Measurements from ENCODE around the gene TRIM24. TPM values are rescaled to one million over a fixed set of nuclear protein-coding genes. Genes with fewer than 3 reads are reported as not detected.

TRIM24 gene
- total and polyA plus RNA-seq, 4 donors = 7.5 to 19.7 (median 11.2) TPM

DNA sequence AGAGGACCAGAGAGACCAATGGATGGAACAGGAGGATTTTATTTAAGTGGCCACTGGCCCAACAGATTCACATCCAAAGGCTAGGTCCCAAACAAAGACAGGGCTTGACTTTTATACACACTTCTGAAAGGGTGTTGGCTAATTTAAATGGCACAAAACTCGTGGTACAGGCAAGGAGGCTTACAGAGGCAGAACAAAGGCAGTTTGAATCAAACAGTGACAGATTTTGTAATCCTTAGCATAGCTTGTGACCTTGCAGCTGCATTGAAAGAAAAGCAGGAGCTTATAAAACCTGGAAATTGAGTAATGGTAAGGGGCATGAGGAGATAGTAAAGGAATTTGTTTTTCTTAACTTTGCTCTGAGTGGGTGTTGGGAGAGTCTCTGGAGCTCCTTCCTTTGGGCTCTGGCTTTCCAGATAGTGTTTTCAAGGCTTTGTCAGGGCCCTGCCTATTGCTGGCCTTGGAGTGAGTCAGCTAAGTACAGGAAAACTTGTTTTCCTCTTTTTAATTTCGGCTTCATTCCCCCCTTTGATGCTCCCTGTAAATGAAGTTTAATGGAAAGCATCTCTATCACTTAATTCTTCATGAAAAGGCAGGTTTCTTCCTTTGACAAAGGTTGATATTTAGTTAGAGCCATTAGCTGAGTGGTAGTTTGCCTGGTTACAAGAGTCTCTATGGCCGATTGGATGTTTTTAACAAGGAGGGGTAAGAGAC is 96.9 kb downstream of the TRIM24 start (continued):
- no peak for TF ChIP-seq YY1 (IDR thresholded peaks at IDR 0.05)

DNA sequence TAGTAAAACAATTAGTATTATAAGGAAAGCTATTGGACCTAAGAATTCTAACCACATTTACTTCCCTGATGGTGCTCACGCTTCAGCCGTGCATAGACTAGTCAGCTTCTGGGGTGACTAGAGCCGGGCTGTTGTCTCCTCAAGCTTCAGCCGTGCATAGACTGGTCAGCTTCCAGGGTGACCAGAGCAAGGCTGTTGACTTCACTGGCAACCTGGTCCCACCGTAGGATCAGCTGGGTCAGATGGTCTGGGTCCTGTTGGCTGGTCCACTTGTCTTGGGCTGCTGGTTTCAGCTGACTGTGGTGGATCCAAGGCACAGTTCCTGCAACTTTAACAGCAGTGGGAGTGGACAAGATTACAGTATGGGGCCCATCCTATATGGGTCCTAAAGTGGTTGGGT is 99.4 kb downstream of the TRIM24 start:
- H3K9ac ChIP-seq (ENCODE audit: low read depth in 1 of 2, low read length in 2 of 2) = no peak overlapping the region
- H3K27ac ChIP-seq (ENCODE audit: low read depth in 1 of 2, low read length in 2 of 2) = no peak overlapping the region
- H3K36me3 ChIP-seq (ENCODE audit: control insufficient read depth in 4 of 4, insufficient read depth in 3 of 4, low read depth in 1 of 4, low read length in 3 of 4) = peaks cover 2 to 46% (median 43%) of the 10 kb centered on the region in 4 donors
- H3K9me3 ChIP-seq (ENCODE audit: control insufficient read depth in 4 of 4, low read length in 3 of 4) = peaks cover 0 to 10% (median 0%) of the 10 kb centered on the region in 4 donors
- no peak for DNase-seq (ENCODE audit: low spot score)
- no peak overlapping the region for H3K4me3 ChIP-seq (ENCODE audit: low read depth in 1 of 3, low read length in 3 of 3)
- TF ChIP-seq FOXA2 (IDR thresholded peaks at IDR 0.05) (no peak), HNF4A (conservative IDR thresholded peaks at IDR 0.05) (no peak), FOXA1 (IDR thresholded peaks at IDR 0.05) (no peak), GABPA (IDR thresholded peaks at IDR 0.05 in 1 of 2, conservative IDR thresholded peaks at IDR 0.05 in 1 of 2) (no peak), NR2F2 (IDR thresholded peaks at IDR 0.05) (no peak), TAF1 (conservative IDR thresholded peaks at IDR 0.05) (no peak), YY1 (IDR thresholded peaks at IDR 0.05) (no peak)
- TF ChIP-seq, protein P1, sequence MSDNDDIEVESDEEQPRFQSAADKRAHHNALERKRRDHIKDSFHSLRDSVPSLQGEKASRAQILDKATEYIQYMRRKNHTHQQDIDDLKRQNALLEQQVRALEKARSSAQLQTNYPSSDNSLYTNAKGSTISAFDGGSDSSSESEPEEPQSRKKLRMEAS (IDR thresholded peaks at IDR 0.05) = no peak
- TF ChIP-seq, protein P2, sequence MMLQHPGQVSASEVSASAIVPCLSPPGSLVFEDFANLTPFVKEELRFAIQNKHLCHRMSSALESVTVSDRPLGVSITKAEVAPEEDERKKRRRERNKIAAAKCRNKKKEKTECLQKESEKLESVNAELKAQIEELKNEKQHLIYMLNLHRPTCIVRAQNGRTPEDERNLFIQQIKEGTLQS (IDR thresholded peaks at IDR 0.05) = no peak
- TF ChIP-seq, protein P3, sequence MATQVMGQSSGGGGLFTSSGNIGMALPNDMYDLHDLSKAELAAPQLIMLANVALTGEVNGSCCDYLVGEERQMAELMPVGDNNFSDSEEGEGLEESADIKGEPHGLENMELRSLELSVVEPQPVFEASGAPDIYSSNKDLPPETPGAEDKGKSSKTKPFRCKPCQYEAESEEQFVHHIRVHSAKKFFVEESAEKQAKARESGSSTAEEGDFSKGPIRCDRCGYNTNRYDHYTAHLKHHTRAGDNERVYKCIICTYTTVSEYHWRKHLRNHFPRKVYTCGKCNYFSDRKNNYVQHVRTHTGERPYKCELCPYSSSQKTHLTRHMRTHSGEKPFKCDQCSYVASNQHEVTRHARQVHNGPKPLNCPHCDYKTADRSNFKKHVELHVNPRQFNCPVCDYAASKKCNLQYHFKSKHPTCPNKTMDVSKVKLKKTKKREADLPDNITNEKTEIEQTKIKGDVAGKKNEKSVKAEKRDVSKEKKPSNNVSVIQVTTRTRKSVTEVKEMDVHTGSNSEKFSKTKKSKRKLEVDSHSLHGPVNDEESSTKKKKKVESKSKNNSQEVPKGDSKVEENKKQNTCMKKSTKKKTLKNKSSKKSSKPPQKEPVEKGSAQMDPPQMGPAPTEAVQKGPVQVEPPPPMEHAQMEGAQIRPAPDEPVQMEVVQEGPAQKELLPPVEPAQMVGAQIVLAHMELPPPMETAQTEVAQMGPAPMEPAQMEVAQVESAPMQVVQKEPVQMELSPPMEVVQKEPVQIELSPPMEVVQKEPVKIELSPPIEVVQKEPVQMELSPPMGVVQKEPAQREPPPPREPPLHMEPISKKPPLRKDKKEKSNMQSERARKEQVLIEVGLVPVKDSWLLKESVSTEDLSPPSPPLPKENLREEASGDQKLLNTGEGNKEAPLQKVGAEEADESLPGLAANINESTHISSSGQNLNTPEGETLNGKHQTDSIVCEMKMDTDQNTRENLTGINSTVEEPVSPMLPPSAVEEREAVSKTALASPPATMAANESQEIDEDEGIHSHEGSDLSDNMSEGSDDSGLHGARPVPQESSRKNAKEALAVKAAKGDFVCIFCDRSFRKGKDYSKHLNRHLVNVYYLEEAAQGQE (IDR thresholded peaks at IDR 0.05) = no peak
- 98% methylated on average over 5 of the region's 5 CpGs for WGBS
- H3K4me1 ChIP-seq (ENCODE audit: control insufficient read depth in 4 of 4, insufficient read depth in 4 of 4, low read length in 3 of 4) = peaks cover 0 to 27% (median 15%) of the 10 kb centered on the region in 4 donors
- no peaks in the 10 kb centered on the region for H3K27me3 ChIP-seq (ENCODE audit: control insufficient read depth in 4 of 4, insufficient read depth in 4 of 4, low read length in 3 of 4)

DNA sequence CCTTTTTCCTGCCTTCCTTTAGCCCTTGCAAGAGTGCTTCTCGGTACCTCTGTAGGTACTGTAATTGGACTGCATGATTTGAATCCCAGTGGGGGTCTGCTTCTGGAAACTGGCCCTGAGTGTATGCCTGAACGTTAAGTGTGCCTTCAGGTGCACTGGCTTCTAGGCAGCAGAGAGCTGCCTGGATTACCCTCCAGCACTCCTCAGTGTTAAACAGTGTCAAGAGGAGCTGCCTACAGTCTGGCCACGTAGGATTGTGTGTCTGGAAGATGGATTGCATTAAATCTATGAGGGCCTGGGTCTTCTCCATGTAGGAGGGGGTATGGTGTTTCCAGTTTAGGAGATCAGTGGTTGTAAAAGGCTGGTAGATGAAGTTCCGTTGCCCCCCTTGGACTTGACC is 103.7 kb downstream of the TRIM24 start:
- WGBS = 55% methylated on average over 4 of the region's 4 CpGs
- Histone ChIP-seq H3K36me3 (ENCODE audit: control insufficient read depth in 4 of 4, insufficient read depth in 3 of 4, low read depth in 1 of 4, low read length in 3 of 4) (peaks cover 2 to 14% (median 12%) of the 10 kb centered on the region in 4 donors), H3K9ac (ENCODE audit: low read depth in 1 of 2, low read length in 2 of 2) (peak overlapping the region; percentile 57 to 75), H3K9me3 (ENCODE audit: control insufficient read depth in 4 of 4, low read length in 3 of 4) (peaks cover 0 to 6% (median 2%) of the 10 kb centered on the region in 4 donors), H3K4me1 (ENCODE audit: control insufficient read depth in 4 of 4, insufficient read depth in 4 of 4, low read length in 3 of 4) (peaks cover 8 to 52% (median 24%) of the 10 kb centered on the region in 4 donors), H3K4me3 (ENCODE audit: low read depth in 1 of 3, low read length in 3 of 3) (peak overlapping the region; percentile 27 to 59 (median 47)), H3K27me3 (ENCODE audit: control insufficient read depth in 4 of 4, insufficient read depth in 4 of 4, low read length in 3 of 4) (no peaks in the 10 kb centered on the region), H3K27ac (ENCODE audit: low read depth in 1 of 2, low read length in 2 of 2) (peak overlapping the region; percentile 80 to 86)
- no peak for TF ChIP-seq HNF4A (conservative IDR thresholded peaks at IDR 0.05)
- DNase-seq (ENCODE audit: low spot score) = no peak

DNA sequence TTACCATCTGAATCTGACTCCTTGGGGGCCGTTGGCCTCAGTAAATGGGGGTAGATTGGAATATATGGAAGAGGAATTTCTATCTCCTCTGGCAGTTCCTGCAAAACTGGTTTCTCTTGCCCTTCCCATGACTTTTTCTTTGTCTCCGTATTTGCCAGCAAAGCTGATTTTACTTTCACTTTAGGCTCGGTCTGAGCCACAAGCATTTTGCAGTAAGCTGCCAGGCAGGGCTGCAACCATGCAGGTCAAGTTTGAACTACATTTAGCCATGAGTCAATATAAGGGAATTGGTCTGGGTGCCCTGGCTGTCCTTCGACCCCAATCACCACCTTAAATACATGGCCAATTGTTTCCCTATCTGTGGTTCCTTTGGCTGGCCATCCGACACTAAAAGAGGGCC is 104.3 kb downstream of the TRIM24 start:
- Histone ChIP-seq H3K36me3 (ENCODE audit: control insufficient read depth in 4 of 4, insufficient read depth in 3 of 4, low read depth in 1 of 4, low read length in 3 of 4) (peaks cover 2 to 17% (median 13%) of the 10 kb centered on the region in 4 donors), H3K27me3 (ENCODE audit: control insufficient read depth in 4 of 4, insufficient read depth in 4 of 4, low read length in 3 of 4) (no peaks in the 10 kb centered on the region), H3K4me3 (ENCODE audit: low read depth in 1 of 3, low read length in 3 of 3) (peak overlapping the region; percentile 27 to 59 (median 47)), H3K9me3 (ENCODE audit: control insufficient read depth in 4 of 4, low read length in 3 of 4) (peaks cover 0 to 6% (median 2%) of the 10 kb centered on the region in 4 donors), H3K9ac (ENCODE audit: low read depth in 1 of 2, low read length in 2 of 2) (peak overlapping the region; percentile 57 to 75), H3K4me1 (ENCODE audit: control insufficient read depth in 4 of 4, insufficient read depth in 4 of 4, low read length in 3 of 4) (peaks cover 8 to 52% (median 24%) of the 10 kb centered on the region in 4 donors), H3K27ac (ENCODE audit: low read depth in 1 of 2, low read length in 2 of 2) (peak overlapping the region; percentile 80 to 86)
- TF ChIP-seq RXRA (IDR thresholded peaks at IDR 0.05) (peak; percentile 52 to 68), RAD21 (IDR thresholded peaks at IDR 0.05) (peak; percentile 51 to 60), EGR1 (IDR thresholded peaks at IDR 0.05; ENCODE audit: low read depth in 2 of 2) (no peak), JUND (IDR thresholded peaks at IDR 0.05) (no peak), HNF4A (conservative IDR thresholded peaks at IDR 0.05) (peak; percentile 56 to 57), YY1 (IDR thresholded peaks at IDR 0.05) (peak; percentile 56), SP1 (IDR thresholded peaks at IDR 0.05) (peak; percentile 53), FOXA1 (IDR thresholded peaks at IDR 0.05) (no peak), HNF4G (IDR thresholded peaks at IDR 0.05) (no peak)
- TF ChIP-seq, protein P1 (IDR thresholded peaks at IDR 0.05) = no peak
- TF ChIP-seq, protein P2 (IDR thresholded peaks at IDR 0.05) = no peak
- DNase-seq (ENCODE audit: low spot score) = no peak
- WGBS = 33% methylated on average over 5 of the region's 5 CpGs

Measured in liver (tissue), 9 donors.